ENCODE data around the gene PAEP.

The PAEP gene

DNA sequence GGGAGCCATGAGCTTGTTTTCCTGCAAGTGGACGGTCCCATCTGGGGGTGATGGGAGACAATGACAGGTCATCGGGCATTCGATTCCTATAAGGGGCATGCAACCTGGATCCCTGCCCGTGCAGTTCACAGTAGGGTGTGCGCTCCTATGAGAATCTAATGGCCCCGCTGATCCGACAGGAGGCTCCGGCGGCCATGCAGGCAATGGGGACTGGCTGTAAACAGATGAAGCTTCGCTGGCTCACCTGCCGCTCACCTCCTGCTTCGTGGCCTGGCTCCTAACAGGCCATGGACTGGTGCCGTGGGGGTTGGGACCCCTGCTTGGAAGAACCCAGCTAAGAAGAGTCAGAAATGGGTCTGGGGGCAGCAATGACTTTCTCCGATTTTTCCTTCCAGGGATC is 21.0 kb downstream of the PAEP start:
- DNase-seq (ENCODE audit: low read depth, low spot score), result no peak
- Histone ChIP-seq H3K36me3 (ENCODE audit: insufficient read depth, insufficient read length, low read length) (no peaks in the 10 kb centered on the region), H3K9ac (ENCODE audit: insufficient read length, low read depth) (no peak overlapping the region), H3K4me3 (ENCODE audit: insufficient read length, low read depth) (no peak overlapping the region), H3K9me3 (ENCODE audit: insufficient read depth, low read length) (no peaks in the 10 kb centered on the region), H3K27me3 (ENCODE audit: insufficient read depth, insufficient read length) (peaks cover 2% of the 10 kb centered on the region), H3K4me1 (ENCODE audit: insufficient read depth, insufficient read length) (no peaks in the 10 kb centered on the region)
- no peak for TF ChIP-seq SUZ12 (IDR thresholded peaks at IDR 0.05; ENCODE audit: extremely low read depth, insufficient read depth, insufficient read length)
- no peak for TF ChIP-seq ZNF274 (IDR thresholded peaks at IDR 0.05; ENCODE audit: low read depth, low read length)
- TF ChIP-seq YY1 (IDR thresholded peaks at IDR 0.05; ENCODE audit: insufficient read depth, insufficient read length), result no peak

DNA sequence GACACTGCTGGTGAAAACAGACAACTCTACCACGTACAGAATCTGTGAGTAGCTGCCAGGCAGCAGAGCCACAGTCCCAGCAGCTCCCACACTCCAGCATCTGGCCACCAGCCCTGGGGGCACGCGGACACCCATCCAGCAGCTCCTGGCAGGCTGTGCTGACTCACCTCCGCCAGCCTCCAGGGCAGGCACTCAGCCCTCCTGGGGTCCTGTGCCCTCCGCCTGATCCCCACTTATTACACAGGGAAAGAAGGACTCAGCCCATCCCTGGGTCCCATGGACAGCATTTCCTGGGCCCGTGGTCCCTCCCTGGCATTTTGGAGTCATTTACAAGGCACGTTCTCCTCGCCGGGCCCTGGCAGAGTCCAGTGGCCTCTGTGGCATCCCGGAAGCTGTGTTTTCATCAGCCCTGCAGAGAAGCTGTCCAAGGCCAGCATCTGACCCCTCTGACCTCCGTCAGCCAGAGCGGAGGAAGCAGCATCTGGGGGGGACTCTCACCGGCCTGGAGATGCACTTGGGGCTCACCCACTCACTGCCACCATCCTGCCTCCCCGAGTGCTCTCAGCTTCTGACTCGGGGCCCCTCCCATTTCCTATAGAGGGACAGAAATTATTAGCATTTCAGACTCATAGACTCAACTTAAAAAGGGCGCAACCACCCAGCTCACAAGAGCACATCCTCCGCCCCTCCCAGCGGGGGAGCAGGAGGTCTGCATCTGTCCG is 21.6 kb downstream of the PAEP start:
- Histone ChIP-seq H3K4me3 (ENCODE audit: insufficient read length, low read depth) (no peak overlapping the region), H3K27me3 (ENCODE audit: insufficient read depth, insufficient read length) (peaks cover 2% of the 10 kb centered on the region), H3K9ac (ENCODE audit: insufficient read length, low read depth) (no peak overlapping the region), H3K9me3 (ENCODE audit: insufficient read depth, low read length) (no peaks in the 10 kb centered on the region), H3K4me1 (ENCODE audit: insufficient read depth, insufficient read length) (no peaks in the 10 kb centered on the region), H3K36me3 (ENCODE audit: insufficient read depth, insufficient read length, low read length) (no peaks in the 10 kb centered on the region)
- TF ChIP-seq ZNF274 (IDR thresholded peaks at IDR 0.05; ENCODE audit: low read depth, low read length) (no peak), SUZ12 (IDR thresholded peaks at IDR 0.05; ENCODE audit: extremely low read depth, insufficient read depth, insufficient read length) (no peak), YY1 (IDR thresholded peaks at IDR 0.05; ENCODE audit: insufficient read depth, insufficient read length) (no peak)
- DNase-seq (ENCODE audit: low read depth, low spot score), result no peak

DNA sequence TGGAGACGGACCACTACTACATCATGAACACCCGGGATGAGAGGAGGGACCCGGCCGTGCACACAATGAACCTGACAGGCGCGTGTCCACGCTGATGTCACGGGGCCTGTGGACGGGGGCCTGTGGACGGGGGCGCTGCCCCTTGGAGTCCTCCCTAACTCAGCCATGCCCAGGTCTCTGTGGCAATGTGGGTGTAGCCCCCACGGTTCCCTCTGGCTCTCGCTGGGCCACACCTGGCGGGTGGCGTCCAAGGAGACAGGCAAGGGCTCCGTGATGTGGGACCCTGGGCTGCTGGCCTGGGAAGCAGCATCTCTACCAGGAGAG is 22.1 kb downstream of the PAEP start:
- H3K27me3 ChIP-seq (ENCODE audit: insufficient read depth, insufficient read length), result peaks cover 2% of the 10 kb centered on the region
- H3K4me1 ChIP-seq (ENCODE audit: insufficient read depth, insufficient read length), result no peaks in the 10 kb centered on the region
- H3K36me3 ChIP-seq (ENCODE audit: insufficient read depth, insufficient read length, low read length), result no peaks in the 10 kb centered on the region
- no peak overlapping the region for H3K9ac ChIP-seq (ENCODE audit: insufficient read length, low read depth)
- no peak for TF ChIP-seq ZNF274 (IDR thresholded peaks at IDR 0.05; ENCODE audit: low read depth, low read length)
- TF ChIP-seq YY1 (IDR thresholded peaks at IDR 0.05; ENCODE audit: insufficient read depth, insufficient read length), result no peak
- TF ChIP-seq SUZ12 (IDR thresholded peaks at IDR 0.05; ENCODE audit: extremely low read depth, insufficient read depth, insufficient read length), result no peak
- no peak for DNase-seq (ENCODE audit: low read depth, low spot score)
- no peak overlapping the region for H3K4me3 ChIP-seq (ENCODE audit: insufficient read length, low read depth)
- no peaks in the 10 kb centered on the region for H3K9me3 ChIP-seq (ENCODE audit: insufficient read depth, low read length)

DNA sequence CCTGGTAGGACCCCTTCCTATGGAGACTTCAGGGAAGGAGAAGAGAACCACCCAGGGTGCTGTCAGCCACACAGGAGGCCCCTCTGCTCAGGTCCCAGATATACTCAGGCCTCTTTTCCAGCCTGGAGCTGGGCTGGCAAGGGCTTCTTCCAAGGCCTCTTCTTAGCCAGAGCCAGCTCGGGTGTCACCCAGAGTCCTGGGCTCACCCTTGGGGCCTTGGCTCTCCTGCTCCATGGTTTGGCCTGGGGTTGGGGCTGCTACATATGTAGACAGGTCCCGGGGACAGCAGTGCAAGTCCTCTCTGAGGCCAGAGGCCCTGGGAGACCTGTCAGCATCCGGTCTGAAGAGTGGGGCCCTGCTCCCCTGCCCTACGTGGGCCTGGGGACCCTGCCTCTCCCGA is 22.8 kb downstream of the PAEP start:
- Histone ChIP-seq H3K9me3 (ENCODE audit: insufficient read depth, low read length) (no peaks in the 10 kb centered on the region), H3K4me3 (ENCODE audit: insufficient read length, low read depth) (no peak overlapping the region), H3K4me1 (ENCODE audit: insufficient read depth, insufficient read length) (peaks cover 2% of the 10 kb centered on the region), H3K9ac (ENCODE audit: insufficient read length, low read depth) (no peak overlapping the region), H3K27me3 (ENCODE audit: insufficient read depth, insufficient read length) (peaks cover 2% of the 10 kb centered on the region), H3K36me3 (ENCODE audit: insufficient read depth, insufficient read length, low read length) (no peaks in the 10 kb centered on the region)
- no peak for DNase-seq (ENCODE audit: low read depth, low spot score)
- no peak for TF ChIP-seq ZNF274 (IDR thresholded peaks at IDR 0.05; ENCODE audit: low read depth, low read length)
- no peak for TF ChIP-seq SUZ12 (IDR thresholded peaks at IDR 0.05; ENCODE audit: extremely low read depth, insufficient read depth, insufficient read length)
- no peak for TF ChIP-seq YY1 (IDR thresholded peaks at IDR 0.05; ENCODE audit: insufficient read depth, insufficient read length)

DNA sequence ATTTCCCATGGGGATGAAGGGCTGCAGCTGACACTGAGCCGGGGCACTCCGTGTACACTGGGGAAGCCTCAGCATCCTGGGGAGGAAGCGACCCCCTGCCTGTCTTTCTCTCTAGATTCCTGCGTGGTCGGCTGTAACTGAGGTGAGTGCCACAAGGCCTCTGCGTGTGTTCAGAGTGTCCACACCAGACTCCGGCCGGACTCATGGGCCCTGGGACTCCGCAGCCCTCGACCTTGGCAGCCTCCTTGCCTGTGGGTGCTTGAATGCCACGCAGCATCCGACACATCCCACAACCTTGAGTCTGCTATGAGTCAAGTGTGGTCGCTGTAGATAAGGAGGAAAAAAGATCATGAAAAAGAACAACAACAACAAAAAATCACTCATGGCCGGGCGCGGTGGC is 23.4 kb downstream of the PAEP start:
- H3K36me3 ChIP-seq (ENCODE audit: insufficient read depth, insufficient read length, low read length), result no peaks in the 10 kb centered on the region
- no peak overlapping the region for H3K4me3 ChIP-seq (ENCODE audit: insufficient read length, low read depth)
- H3K4me1 ChIP-seq (ENCODE audit: insufficient read depth, insufficient read length), result peaks cover 2% of the 10 kb centered on the region
- DNase-seq (ENCODE audit: low read depth, low spot score), result no peak
- no peak for TF ChIP-seq SUZ12 (IDR thresholded peaks at IDR 0.05; ENCODE audit: extremely low read depth, insufficient read depth, insufficient read length)
- TF ChIP-seq ZNF274 (IDR thresholded peaks at IDR 0.05; ENCODE audit: low read depth, low read length), result no peak
- no peak for TF ChIP-seq YY1 (IDR thresholded peaks at IDR 0.05; ENCODE audit: insufficient read depth, insufficient read length)
- no peaks in the 10 kb centered on the region for H3K27me3 ChIP-seq (ENCODE audit: insufficient read depth, insufficient read length)
- no peak overlapping the region for H3K9ac ChIP-seq (ENCODE audit: insufficient read length, low read depth)
- H3K9me3 ChIP-seq (ENCODE audit: insufficient read depth, low read length), result no peaks in the 10 kb centered on the region

DNA sequence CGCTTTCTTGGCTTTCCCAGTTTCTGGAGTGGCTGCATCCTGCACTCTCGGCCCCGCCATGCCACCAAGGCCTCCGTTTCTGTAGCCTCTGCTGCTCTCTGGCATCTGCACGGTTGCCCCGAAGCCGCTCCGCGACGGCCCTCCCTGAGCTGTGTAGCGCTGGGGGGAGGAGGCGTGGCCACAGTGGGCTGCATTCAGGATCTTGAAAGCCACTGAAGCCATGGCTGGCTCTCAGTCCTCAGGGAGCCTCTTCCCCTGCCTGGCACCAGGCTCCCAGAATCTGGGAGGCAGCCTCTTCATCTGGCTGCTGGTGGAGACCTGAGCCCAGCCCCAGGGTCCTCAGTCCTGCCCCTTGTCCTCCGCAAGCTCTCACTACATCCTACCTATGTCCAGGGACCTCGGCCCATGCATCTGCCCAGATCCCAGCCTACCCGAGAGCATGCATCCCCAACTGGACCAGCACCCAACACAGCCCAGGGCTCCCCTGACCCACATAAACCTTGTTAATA is 25.1 kb downstream of the PAEP start:
- Histone ChIP-seq H3K4me3 (ENCODE audit: insufficient read length, low read depth) (no peak overlapping the region), H3K27me3 (ENCODE audit: insufficient read depth, insufficient read length) (no peaks in the 10 kb centered on the region), H3K9me3 (ENCODE audit: insufficient read depth, low read length) (no peaks in the 10 kb centered on the region), H3K4me1 (ENCODE audit: insufficient read depth, insufficient read length) (peaks cover 2% of the 10 kb centered on the region), H3K9ac (ENCODE audit: insufficient read length, low read depth) (no peak overlapping the region), H3K36me3 (ENCODE audit: insufficient read depth, insufficient read length, low read length) (no peaks in the 10 kb centered on the region)
- TF ChIP-seq ZNF274 (IDR thresholded peaks at IDR 0.05; ENCODE audit: low read depth, low read length) (no peak), YY1 (IDR thresholded peaks at IDR 0.05; ENCODE audit: insufficient read depth, insufficient read length) (no peak), SUZ12 (IDR thresholded peaks at IDR 0.05; ENCODE audit: extremely low read depth, insufficient read depth, insufficient read length) (no peak)
- no peak for DNase-seq (ENCODE audit: low read depth, low spot score)

DNA sequence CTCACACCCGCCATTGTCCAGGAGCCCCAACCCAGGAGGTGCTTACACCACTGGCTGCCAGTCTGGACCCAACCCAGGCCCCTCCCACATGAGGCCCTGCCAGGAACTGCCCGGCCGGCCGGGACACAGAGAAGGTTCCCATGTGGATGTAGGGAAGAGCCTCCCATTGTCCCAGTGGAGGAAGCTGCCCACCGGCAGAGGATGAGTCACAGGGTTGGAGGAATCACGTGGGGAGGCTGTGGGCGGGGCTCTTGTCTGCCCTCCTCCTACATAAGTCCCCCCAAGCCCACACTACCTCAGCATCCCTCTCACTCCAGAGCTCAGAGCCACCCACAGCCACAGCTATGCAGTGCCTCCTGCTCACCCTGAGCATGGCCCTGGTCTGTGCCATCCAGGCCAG is 26.1 kb downstream of the PAEP start:
- Histone ChIP-seq H3K9ac (ENCODE audit: insufficient read length, low read depth) (no peak overlapping the region), H3K27me3 (ENCODE audit: insufficient read depth, insufficient read length) (no peaks in the 10 kb centered on the region), H3K4me3 (ENCODE audit: insufficient read length, low read depth) (no peak overlapping the region), H3K36me3 (ENCODE audit: insufficient read depth, insufficient read length, low read length) (no peaks in the 10 kb centered on the region), H3K9me3 (ENCODE audit: insufficient read depth, low read length) (no peaks in the 10 kb centered on the region), H3K4me1 (ENCODE audit: insufficient read depth, insufficient read length) (peaks cover 5% of the 10 kb centered on the region)
- TF ChIP-seq ZNF274 (IDR thresholded peaks at IDR 0.05; ENCODE audit: low read depth, low read length) (no peak), SUZ12 (IDR thresholded peaks at IDR 0.05; ENCODE audit: extremely low read depth, insufficient read depth, insufficient read length) (no peak), YY1 (IDR thresholded peaks at IDR 0.05; ENCODE audit: insufficient read depth, insufficient read length) (no peak)
- DNase-seq (ENCODE audit: low read depth, low spot score), result no peak
